Fibroblast of the conjunctiva (primary cell): ENCODE measurements around the gene PARVB.

Source experiments
- DNase-seq: peaks from one replicate; pipeline ENCODE4 v3.0.0-alpha.2; 2010; ENCODE audit warnings: low read depth

Gene PARVB

DNA sequence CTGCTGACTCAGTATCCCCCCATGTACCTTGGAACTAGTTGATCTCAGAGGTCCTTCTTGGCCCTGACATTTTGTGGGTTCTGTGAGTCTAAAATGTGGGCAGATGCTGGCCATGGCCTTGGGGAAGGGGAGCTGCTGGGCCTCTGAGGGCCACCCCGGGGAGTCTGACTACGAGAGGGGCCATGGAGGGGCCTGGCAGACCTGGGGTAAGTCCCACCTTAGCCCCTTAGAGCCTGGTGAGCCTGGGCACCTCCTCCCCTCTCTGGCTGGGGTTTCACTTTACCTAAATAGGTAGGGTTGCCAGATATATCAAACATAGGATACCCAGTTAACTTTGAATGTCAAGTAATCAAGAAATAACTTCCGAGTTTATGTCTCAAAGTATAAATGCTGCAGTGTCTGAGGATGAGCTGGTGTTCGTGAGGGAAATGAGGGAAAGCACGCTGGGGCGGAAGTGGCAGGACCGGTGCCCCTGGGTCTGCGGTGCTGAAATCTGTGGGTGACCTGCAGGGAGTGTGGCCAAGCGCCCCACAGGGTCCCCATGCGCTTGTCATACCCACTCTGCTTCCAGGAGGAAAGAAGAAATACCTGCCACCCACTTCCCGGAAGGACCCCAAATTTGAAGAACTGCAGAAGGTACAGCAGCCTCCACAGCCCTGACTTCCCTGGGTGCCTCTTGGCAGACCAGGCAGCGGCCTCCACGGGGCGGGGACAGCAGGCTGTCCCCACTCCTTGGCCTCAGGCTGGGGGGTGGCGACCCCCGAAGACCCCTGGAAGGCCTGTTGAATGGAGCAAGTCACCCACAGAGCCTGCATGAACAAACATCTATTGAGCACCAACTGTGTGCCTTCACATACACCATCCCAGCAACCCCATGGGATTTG, 161.4 kb downstream of the PARVB start:
- no peak for DNase-seq

GRCh38 chr22:44186121-44186510, 162.0 kb downstream of the PARVB start:
- DNase-seq: no peak

- DNase-seq: no peak
Observed at GRCh38 chr22:44186737-44187136, 162.6 kb downstream of the PARVB start.

DNA sequence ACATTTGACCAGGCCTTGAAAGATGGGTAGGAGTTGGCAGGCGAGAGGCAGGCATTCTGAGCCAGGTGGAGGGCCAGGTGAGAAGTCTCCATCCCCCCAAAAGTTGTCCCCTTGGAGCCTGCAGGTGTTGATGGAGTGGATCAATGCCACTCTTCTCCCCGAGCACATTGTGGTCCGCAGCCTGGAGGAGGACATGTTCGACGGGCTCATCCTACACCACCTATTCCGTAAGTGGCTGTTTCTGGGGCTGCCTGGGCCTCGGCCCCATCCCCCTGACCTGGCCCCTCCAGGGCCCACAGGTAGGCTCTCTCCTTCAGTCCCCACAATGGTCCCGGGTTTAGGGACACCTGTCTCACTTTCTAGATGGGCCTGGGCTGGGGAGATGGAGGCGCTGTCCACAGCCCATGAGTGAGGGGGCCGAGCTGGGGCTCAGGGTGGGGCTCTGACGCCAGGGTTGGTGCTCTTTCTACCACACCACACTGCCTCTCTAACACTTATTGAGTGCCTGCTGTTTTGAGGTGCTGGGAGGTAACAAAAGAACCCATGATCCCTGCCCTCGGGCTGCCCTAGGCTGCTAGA, 163.6 kb downstream of the PARVB start:
- DNase-seq: no peak

- no peak for DNase-seq
Observed at GRCh38 chr22:44188316-44188715, 164.2 kb downstream of the PARVB start.

- no peak for DNase-seq
Observed at GRCh38 chr22:44188986-44189630, 165.0 kb downstream of the PARVB start.

- DNase-seq: no peak
Observed at GRCh38 chr22:44190381-44190976, 166.4 kb downstream of the PARVB start.

DNA sequence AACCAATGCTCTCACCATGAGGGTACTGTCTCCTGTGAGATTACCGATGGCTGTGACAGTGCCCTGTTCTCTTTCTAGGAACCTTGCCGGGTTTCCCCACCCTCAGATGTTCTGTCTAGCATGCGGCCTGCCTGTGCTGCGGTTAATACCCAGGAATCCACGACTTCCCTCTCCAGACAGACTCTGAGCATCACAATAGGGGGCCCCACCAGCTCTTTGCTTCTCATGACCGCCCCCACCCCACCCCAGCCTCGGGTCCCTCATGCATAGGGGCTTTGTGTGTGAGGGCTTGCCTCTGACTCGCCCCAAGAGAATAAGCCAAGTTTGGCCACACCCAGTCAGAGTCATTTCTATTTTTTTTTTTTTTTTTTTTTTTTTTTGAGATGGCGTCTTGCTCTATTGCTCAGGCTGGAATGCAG, 166.9 kb downstream of the PARVB start:
- no peak for DNase-seq

DNA sequence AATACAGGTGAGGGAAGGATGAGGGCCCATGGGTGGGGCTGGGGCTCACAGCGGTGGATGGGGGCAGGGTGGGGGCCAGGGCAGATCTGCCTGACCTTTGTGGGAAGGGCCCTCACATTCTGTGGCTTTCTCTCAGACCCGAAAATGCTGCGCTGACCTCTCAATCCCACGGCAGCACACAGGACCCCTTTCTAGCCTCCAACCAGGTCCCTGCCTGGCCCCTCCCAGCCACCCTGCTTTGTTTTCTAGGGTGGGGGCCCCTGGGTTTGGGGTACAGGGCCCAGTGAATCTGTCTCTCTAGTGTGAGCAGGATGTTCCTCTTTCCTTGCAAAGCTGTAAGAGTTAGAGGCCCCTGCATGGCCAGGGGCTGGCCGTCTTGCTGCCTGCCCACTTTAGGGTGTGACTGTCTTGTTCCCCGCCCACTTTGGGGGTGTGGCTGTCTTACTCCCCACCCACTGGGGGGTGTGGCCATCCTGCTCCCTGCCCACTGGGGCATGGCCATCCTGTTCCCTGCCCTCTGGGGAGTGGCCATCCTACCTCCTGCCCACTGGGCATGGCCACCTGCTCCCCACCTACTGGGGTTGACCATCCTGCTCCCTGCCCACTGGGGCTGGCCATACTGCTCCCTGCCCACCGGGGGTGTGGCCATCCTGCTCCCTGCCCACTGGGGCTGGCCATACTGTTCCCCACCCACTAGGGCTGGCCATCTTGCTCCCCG, 168.2 kb downstream of the PARVB start:
- DNase-seq: no peak

DNA sequence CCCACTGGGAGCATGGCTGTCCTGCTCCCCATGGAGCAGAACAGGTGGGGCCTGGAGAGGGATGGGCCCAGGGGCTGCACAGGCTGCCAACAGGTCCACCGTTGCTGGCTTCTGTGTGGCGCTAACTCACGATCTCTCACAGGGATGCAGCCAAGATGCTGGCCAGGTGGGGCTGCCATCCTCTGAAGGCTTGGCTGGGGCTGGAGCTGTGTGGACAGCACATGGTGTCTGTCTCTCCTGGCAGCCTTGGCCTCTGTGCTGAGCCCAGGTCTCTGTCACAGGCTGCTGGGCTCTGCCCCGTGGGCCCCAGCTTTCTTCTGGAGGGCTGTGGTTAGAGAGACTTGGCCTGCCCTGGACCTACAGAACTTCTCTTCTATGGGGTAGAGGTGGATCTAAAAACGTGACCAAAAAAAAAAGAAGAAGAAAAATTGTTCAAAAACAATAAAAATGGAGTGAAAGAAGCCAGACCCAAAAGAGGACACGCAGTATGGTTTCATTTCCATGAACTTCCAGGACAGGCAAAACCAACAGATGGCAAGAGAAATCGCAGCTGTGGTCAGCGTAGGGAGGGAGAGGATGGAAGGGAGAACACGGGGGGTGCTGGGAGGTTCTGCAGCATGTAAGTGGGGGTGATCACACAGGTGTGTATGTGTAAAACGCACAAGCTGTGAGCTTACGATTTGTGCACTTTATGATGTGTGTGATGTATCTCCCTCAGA, 168.9 kb downstream of the PARVB start:
- no peak for DNase-seq

DNA sequence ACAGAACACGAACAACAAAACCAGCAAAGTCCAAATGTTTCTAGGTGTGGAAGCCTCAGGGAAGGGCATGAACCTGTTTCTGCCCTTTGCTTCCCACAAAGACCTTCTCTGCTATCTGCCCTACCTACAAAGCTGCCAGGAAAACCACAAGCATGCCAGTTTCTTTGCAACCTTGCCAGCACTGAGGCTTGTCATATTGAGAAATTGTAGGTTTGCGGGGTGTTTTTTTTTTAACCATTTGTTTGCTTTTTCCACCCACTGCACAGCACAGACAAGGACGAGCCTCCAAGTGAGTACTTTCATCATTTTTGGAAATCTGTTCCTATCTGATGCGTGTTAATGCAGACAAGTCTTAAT, 169.4 kb downstream of the PARVB start:
- DNase-seq: no peak

- DNase-seq: no peak
Observed at GRCh38 chr22:44194569-44194968, 170.5 kb downstream of the PARVB start.

DNA sequence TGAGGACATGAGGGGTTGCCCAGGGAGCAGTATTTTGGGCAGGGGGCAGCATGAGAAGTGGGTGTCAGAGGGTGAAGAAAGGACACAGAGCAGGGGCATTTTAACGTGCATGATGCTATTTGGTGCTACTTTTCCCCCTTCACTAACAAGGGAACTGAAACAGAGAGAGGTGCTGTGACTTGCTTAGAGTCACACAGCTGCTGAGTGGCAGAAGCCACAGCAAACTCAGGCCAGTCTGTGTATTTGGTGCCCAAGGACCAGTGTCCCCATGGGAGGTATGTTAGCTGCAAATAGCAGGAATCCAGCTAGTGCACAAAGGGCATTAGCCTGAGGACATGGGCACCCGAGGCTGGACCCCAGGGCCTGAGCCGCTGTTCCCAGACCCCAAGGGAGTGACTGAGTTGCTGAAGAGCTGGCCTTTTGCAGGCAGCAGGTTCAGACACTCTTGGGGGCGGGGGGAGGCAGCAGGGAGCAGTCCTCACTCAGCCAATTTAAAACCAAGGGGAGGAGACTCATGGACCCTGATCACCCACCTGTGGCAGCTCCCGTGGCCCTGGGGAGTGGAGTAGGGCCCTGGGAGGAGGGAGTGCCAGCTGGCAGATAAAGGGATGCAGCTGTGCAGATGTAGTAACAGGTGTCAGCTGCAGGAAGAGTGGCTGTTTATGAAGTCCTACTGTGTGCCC, 171.2 kb downstream of the PARVB start:
- no peak for DNase-seq

- DNase-seq: no peak
Observed at GRCh38 chr22:44196241-44196640, 172.1 kb downstream of the PARVB start.

- DNase-seq: no peak
Observed at GRCh38 chr22:44196731-44197131, 172.6 kb downstream of the PARVB start.

GRCh38 chr22:44197271-44197670, 173.2 kb downstream of the PARVB start:
- no peak for DNase-seq

DNA sequence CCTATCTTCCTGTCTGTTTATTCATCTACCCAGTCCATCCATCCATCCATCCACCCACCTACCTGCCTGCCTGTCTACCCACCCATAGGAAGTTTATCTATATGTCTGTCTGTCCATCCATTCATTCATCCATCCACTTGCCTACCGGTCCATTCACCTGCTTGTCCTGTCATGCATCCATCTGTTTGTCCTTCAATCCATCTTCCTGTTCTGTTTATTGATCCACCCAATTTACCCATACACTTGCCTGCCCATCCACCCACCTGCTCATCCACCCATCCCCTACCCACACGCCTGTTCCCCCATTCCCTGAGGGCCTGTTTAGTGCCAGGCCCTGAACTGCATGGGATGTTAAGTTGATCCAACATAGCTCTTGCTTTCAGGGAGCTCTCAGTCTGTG, 175.1 kb downstream of the PARVB start:
- no peak for DNase-seq

DNA sequence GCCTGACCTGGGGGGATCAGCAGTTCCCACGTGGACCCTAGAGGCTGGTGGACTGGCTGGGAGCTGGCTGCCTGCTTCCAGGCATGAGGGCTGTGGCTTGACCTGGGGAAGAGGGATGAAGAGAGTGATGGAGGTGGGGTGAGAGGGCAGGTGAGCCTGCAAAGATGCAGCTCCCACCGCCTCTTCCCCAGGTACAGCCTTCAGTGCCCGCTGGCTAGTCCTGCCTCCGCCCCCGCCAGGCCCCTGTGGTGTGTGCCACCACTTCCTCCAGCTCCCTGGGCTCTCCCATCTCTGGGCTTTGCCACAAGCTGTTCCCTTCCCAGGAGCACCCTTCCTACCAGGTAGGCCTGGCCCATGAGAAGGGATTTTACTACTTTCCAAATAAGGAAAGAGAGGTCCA, 175.8 kb downstream of the PARVB start:
- DNase-seq: no peak

GRCh38 chr22:44200451-44200850, 176.3 kb downstream of the PARVB start:
- DNase-seq: no peak

DNA sequence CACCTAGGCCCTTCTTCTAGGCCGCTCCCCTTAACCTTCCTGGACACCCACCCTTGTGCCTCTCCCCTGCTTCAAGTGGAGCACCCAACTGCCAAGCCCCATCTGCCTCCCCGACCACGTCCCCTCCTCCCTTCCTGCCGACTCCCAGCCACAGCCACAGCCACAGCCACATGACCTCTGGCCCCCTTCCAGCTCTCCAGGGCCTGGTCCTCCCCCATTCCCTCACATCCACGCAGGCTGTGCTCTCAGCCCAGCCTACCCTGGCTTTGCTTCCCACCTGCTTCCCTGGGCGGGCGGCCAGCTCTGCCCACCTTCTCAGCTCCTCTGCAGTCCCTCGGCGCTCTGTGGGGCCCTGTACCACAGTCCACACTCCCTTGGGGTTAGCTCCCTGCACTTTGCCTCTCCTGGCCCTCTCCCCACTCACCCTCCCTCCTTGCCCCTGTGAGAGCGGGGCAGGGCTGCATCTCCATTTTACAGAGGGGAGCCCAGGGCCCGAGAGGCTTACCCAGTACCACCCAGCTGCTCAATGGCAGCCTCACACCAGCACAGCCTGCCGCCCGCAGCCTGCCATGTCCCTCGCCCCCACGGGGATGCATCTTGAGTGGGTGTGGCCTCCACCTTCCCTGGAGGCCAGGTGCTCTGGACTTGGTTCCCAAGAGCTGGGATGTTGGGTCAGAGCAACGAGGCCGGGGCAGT, 176.9 kb downstream of the PARVB start:
- DNase-seq: no peak
